NCI-H128 (cell line): ENCODE results near the gene MBP.
"Not testable (repeated sequence)": the region's sequence is repeated elsewhere in the genome, so short reads cannot be mapped to it uniquely, and the experiment has no call there.

ENCODE experiments used
- DNase-seq: peaks from one replicate; lab custom pipeline; 2025; ENCODE audit not compliant: unreplicated experiment; lab: John Stamatoyannopoulos, UW

MBP gene

GRCh38 chr18:76979111-76979751, 153.4 kb downstream of the MBP start:
- DNase-seq, result no peak

- no peak for DNase-seq
Observed at GRCh38 chr18:76978616-76979015, 154.0 kb downstream of the MBP start.

- DNase-seq, result no peak
Observed at GRCh38 chr18:76977684-76978232, 154.8 kb downstream of the MBP start.

DNA sequence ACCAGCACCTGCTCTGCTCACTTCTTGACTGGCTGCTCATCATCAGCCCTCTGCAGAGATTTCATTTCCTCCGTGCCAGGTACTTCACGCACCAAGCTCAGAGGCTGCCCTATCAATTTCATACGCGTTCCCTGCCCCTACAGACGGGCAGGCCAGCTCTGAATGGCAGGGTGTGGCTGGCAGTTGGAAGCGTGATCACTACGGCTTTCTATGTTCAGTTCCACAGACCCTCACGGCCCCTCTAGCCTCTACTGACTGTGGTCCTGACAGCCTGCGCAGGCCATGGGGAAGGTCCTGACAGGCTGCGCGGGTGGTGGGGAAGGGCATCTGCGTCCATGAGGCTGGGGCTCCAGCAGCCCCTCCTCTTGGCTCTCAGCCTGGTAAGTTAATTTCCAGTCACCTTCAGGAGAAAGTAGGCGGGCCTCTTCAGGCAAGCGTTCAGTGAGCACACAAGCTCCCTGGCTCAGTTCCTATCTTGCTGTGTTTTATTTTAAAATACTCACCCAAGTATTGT, 155.4 kb downstream of the MBP start:
- peak; percentile 70 for DNase-seq

- DNase-seq, result no peak
Observed at GRCh38 chr18:76975577-76976110, 156.9 kb downstream of the MBP start.

DNA sequence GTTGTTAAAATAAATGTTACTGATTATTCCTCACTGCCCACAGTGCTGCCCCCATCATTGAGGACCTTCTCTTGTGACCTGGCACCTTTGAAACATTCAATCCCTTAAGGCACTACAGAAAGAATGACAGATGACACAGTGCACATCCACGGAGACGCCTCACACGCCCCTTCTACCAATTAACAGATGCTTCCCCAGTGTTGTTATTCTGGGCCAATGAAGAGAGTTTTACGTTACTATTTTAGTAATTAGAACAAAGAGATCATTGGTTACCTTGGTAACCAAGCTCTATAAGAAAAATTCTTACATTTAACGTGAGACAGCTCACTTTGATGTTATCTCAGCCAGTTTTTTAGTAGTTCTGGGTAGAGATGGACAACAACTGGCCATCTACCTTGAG, 158.2 kb downstream of the MBP start:
- DNase-seq, result no peak

GRCh38 chr18:76973520-76974266, 158.9 kb downstream of the MBP start:
- DNase-seq, result no peak

DNA sequence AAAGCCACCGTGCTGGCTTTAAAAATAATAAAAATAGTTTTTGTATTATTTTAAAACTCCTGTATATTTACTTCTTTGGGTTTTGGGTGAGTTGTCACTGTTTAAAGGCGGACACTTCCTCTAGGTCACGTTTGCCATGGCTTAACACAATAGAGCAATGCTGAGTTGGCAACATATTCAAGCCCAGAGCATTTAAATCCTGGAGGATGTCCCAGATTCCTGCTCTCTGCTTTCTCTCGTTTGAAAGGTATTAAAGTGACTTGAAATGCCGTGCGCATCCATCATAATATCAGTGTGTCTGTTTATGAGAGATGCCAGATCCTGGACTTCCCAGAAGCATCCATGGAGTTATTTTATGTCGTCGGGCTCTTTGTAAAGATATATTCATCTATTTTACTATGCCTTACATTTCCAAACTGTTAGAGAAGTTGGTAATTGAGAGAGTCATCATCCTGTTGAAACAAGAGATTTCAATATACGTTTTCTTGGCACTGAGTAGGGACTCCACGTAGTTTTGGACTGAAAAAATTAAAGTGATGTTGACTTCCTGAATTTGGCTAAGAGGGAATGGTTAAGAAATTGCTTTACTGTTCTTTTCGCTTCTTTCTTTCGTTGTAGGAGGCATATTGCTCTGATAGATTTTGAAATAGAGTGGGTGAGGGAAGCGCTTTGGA, 159.6 kb downstream of the MBP start:
- no peak for DNase-seq

DNA sequence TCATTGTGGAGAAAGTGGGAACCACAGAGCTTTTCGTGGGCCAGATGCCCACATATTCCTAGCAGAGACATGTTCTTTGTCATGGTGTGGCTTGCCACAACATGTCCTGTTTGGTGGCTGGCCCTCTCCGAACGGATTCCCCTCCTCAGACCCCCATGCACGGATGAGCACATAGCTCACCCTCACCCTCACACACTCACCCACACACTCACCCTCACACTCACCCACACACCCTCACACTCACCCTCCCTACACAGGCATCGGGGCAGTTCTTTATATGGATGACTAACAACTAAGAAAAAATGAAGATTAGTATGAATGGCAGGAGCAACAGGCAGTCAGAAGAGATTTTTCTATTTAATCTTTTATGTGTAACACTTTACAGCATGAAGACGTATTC, 160.3 kb downstream of the MBP start:
- DNase-seq, result no peak

- no peak for DNase-seq
Observed at GRCh38 chr18:76970770-76971559, 161.6 kb downstream of the MBP start.

GRCh38 chr18:76967721-76968472, 164.7 kb downstream of the MBP start:
- DNase-seq, result no peak

- DNase-seq, result not testable (repeated sequence)
Observed at GRCh38 chr18:76967299-76967698, 165.3 kb downstream of the MBP start.

DNA sequence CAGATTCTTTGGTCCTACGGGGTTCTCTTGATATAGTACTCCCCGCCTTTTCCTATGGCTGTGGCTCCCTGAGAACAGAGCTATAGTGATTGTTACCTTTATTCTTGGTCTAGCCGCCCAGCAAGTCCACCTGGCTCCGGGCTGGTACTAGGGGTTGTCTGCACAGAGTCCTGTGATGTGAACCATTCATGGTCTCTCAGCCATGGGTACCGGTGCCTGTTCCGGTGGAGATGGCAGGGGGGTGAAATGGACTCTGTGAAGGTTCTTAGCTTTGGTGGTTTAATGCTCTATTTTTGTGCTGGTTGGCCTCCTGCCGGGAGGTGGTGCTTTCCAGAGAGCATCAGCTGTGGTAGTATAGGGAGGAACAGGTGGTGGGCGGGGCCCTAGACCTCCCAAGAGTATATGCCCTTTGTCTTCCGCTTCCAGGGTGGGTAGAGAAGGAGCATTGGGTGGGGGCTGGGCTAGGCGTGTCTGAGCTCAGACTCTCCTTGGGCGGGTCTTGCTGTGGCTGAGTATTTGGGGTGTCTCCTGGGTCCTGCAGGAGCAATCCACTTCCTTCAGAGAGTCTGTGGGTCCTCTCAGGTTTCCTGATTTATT, 166.9 kb downstream of the MBP start:
- not testable (repeated sequence) for DNase-seq

DNA sequence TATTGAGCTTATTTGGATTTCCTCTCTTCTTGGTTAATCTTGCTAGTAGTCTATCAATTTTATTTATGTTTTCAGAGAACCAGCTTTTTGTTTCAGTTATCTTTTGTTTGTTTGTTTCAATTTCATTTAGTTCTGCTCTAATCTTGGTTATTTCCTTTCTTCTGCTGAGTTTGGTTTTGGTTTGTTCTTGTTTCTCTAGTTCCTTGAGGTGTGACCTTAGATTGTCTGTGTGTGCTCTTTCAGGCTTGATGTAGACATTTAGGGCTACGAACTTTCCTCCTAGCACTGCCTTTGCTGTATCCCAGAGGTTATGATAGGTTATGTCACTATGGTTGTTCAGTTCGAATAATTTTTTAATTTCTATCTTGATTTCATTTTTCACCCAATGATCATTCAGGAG, 168.6 kb downstream of the MBP start:
- no peak for DNase-seq

DNA sequence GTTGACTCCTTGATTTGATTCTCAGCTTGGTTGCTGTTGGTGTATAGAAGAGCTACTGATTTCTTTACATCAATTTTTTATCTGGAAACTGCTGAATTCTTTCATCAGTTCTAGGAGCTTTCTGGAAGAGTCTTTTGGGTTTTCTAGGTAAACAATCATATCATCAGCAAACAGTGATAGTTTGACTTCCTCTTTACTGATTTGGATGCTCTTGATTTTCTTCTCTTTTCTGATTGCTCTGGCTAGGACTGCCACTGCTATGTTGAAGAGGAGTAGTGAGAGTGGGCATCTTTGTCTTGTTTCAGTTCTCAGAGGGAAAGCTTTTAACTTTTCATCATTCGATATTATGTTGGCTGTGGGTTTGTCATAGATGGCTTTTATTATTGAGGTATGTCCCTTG, 169.7 kb downstream of the MBP start:
- no peak for DNase-seq

GRCh38 chr18:76960528-76961035, 172.0 kb downstream of the MBP start:
- DNase-seq, result no peak

GRCh38 chr18:76959605-76960004, 173.0 kb downstream of the MBP start:
- no peak for DNase-seq

- DNase-seq, result no peak
Observed at GRCh38 chr18:76958692-76959341, 173.8 kb downstream of the MBP start.
